HepG2 (cell line): Measurements from ENCODE around the gene TSHZ2. TPM values are rescaled to one million over a fixed set of nuclear protein-coding genes. Genes with fewer than 3 reads are reported as not detected.

Source experiments
- ATAC-seq: fragments of 200-7000 bp; cut with Tn5 transposase; 3 replicates; pipeline ENCODE4 v1.9.1; 2020; ENCODE audit warnings: mild to moderate bottlenecking, moderate library complexity
- BruUV-seq: library from RNA; stranded (reverse); fragments of 400-500 nt; replicated peaks from 2 replicates; lab custom pipeline; 2021; lab: Mats Ljungman, UMichigan
- CTCF ChIA-PET: fragments of 300-600 bp; formaldehyde crosslinking; extraction: SDS; loops from one replicate; lab custom pipeline; 2021; ENCODE audit warnings: low total read pairs, inconsistent platforms, low intra/inter-chr PET ratio; lab: Yijun Ruan, JAX
- POLR2A ChIA-PET: fragments of 350-600 bp; sonication (Branson Sonifier 250); formaldehyde crosslinking; loops from one replicate; lab custom pipeline; 2020; ENCODE audit warnings: antibody characterized with exemption, inconsistent platforms; lab: Yijun Ruan, JAX
- DNase-seq: peaks from one replicate; pipeline ENCODE4 v3.0.0-alpha.2; 2015; ENCODE audit warnings: low spot score
- FAIRE-seq: peaks from 3 replicates; lab custom pipeline; 2011; peaks lifted over from hg19 to GRCh38; lab: Jason Lieb, UNC
- H2AFZ ChIP-seq: one replicate; pipeline ENCODE4 v1.6.1; 2011; ENCODE audit warnings: low read length, inconsistent platforms
- H3K27ac ChIP-seq: fragments of 300-600 bp; 3 replicates; pipeline ENCODE4 v1.8.0; 2011; ENCODE audit warnings: mixed run types, mild to moderate bottlenecking, mixed read lengths, low read length, inconsistent platforms; ENCODE audit not compliant: insufficient read depth; ENCODE audit errors: extremely low read length
- H3K27me3 ChIP-seq, 2 experiments: fragments of 200-600 bp in 1 of 2; 2 replicates in 1 of 2; 3 replicates in 1 of 2; pipeline versions ENCODE4 v1.6.0 to v1.8.0; 2011; ENCODE audit warnings: low read length in 2 of 2, mild to moderate bottlenecking in 2 of 2, moderate library complexity in 2 of 2, inconsistent platforms in 1 of 2; ENCODE audit not compliant: insufficient read depth in 2 of 2, control insufficient read depth in 1 of 2
- H3K36me3 ChIP-seq, 2 experiments: fragments of 200-600 bp in 1 of 2; replicated peaks in 1 of 2; 2 replicates in 1 of 2; 3 replicates in 1 of 2; pipeline versions ENCODE4 v1.5.1 to v1.8.0; 2011; ENCODE audit warnings: low read length in 2 of 2, inconsistent platforms in 1 of 2; ENCODE audit not compliant: insufficient read depth in 2 of 2, control insufficient read depth in 1 of 2
- H3K4me1 ChIP-seq: 2 replicates; pipeline ENCODE4 v1.5.1; 2012; ENCODE audit warnings: low read length, inconsistent platforms; ENCODE audit not compliant: insufficient read depth
- H3K4me2 ChIP-seq: 2 replicates; pipeline ENCODE4 v1.6.0; 2011; ENCODE audit warnings: low read depth, low read length, inconsistent platforms
- H3K4me3 ChIP-seq, 3 experiments: fragments of 200-600 bp in 1 of 3; sonication (generic), shearing (Covaris generic) in 1 of 3; replicated peaks in 1 of 3; 2 replicates each; pipeline ENCODE4 v1.5.1; 2011 to 2016; ENCODE audit warnings: low read length in 3 of 3, inconsistent platforms in 2 of 3, low read depth in 2 of 3, mild to moderate bottlenecking in 2 of 3, control low read depth in 1 of 3, mixed read lengths in 1 of 3; ENCODE audit not compliant: insufficient read depth in 1 of 3
- H3K79me2 ChIP-seq: one replicate; pipeline ENCODE4 v1.6.1; 2011; ENCODE audit warnings: low read length, inconsistent platforms; ENCODE audit not compliant: insufficient read depth
- H3K9ac ChIP-seq: 2 replicates; pipeline ENCODE4 v1.6.0; 2011; ENCODE audit warnings: mild to moderate bottlenecking, low read depth, low read length, inconsistent platforms; ENCODE audit not compliant: insufficient read depth
- H3K9me3 ChIP-seq: 2 replicates; pipeline ENCODE4 v1.5.1; 2012; ENCODE audit warnings: mild to moderate bottlenecking, low read length
- H4K20me1 ChIP-seq: 2 replicates; pipeline ENCODE4 v1.6.0; 2011; ENCODE audit warnings: inconsistent platforms, mild to moderate bottlenecking, low read length, moderate library complexity; ENCODE audit not compliant: insufficient read depth
- GABPA ChIP-seq, 2 experiments: IDR thresholded peaks; 2 replicates each; pipeline ENCODE4 v1.6.1; 2011 to 2016; ENCODE audit warnings: low read depth in 2 of 2, low read length in 1 of 2, missing biosample characterization in 1 of 2, missing genetic modification characterization in 1 of 2
- KDM2A ChIP-seq: sonication (generic); formaldehyde crosslinking; IDR thresholded peaks from 2 replicates; pipeline ENCODE4 v1.4.0; 2020; ENCODE audit warnings: low read depth, missing genetic modification reagents, borderline replicate concordance
- KLF16 ChIP-seq, 2 experiments: sonication (generic) in 1 of 2; formaldehyde crosslinking in 1 of 2; IDR thresholded peaks; 2 replicates each; pipeline versions ENCODE4 v1.6.1 to v1.8.0; 2016 to 2023; ENCODE audit warnings: missing genetic modification reagents in 2 of 2, missing compliant biosample characterization in 1 of 2
- REL ChIP-seq: sonication (generic); formaldehyde crosslinking; conservative IDR thresholded peaks from 2 replicates; pipeline ENCODE4 v1.8.0; 2022; ENCODE audit warnings: mild to moderate bottlenecking, missing genetic modification reagents, moderate library complexity
- ZNF33B ChIP-seq: sonication (generic); formaldehyde crosslinking; IDR thresholded peaks from 2 replicates; pipeline ENCODE4 v1.5.1; 2020; ENCODE audit warnings: mild to moderate bottlenecking, missing genetic modification reagents
- ZNF468 ChIP-seq: sonication (generic); formaldehyde crosslinking; IDR thresholded peaks from 2 replicates; pipeline ENCODE4 v1.8.0; 2022; ENCODE audit warnings: mild to moderate bottlenecking, moderate library complexity, missing genetic modification reagents
- ZNF570 ChIP-seq: sonication (generic); formaldehyde crosslinking; IDR thresholded peaks from 2 replicates; pipeline ENCODE4 v1.4.0; 2020; ENCODE audit warnings: mild to moderate bottlenecking, missing genetic modification reagents, borderline replicate concordance
- ZNF766 ChIP-seq: sonication (generic); formaldehyde crosslinking; IDR thresholded peaks from 2 replicates; pipeline ENCODE4 v1.5.0; 2020; ENCODE audit warnings: missing genetic modification reagents, borderline replicate concordance
- WGBS: methylation state at CpG from one replicate; pipeline ENCODE4 v1.1.6; 2017; ENCODE audit warnings: low lambda C conversion rate; 5-methylcytosine and 5-hydroxymethylcytosine counted together
- in situ Hi-C: cut with HindIII; loops from 2 replicates; pipeline ENCODE4 v1.10.0; 2017; ENCODE audit warnings: low pct_unique_long_range_greater_than_20kb; ENCODE audit not compliant: extremely low pct_ligation_motif_present
- intact Hi-C: fragments of 100-400 bp; cut with micrococcal nuclease; formaldehyde crosslinking; loops from one replicate; pipeline ENCODE4 v1.10.0; 2022; ENCODE audit not compliant: unreplicated experiment
- polyA plus RNA-seq, 8 experiments: library from polyadenylated mRNA; depleted of rRNA in 3 of 8; stranded (reverse) in 7 of 8; unstranded in 1 of 8; fragments of >200 nt; fragmentation: Illumina TruSeq in 4 of 8; extraction: Trizol in 4 of 8; gene quantifications; 2 replicates each; pipeline versions ENCODE4 v1.2.1 to v1.2.3, GENCODE V29; 2011 to 2016; ENCODE audit warnings: low read depth in 4 of 8, missing spikeins in 1 of 8, mixed read lengths in 1 of 8; ENCODE audit not compliant: insufficient read depth in 1 of 8
- total RNA-seq, 5 experiments: library from RNA; depleted of rRNA; stranded (reverse); fragments of >200 nt; fragmentation: Illumina TruSeq; extraction: Trizol; gene quantifications; 2 replicates each; pipeline ENCODE4 v1.2.3, GENCODE V29; 2016; ENCODE audit warnings: low read depth in 1 of 5
- TF ChIP-seq, protein P1 (sequence below): sonication (generic); formaldehyde crosslinking; IDR thresholded peaks from 2 replicates; pipeline ENCODE4 v1.9.0; 2022; ENCODE audit warnings: missing genetic modification reagents, mild to moderate bottlenecking, borderline replicate concordance
- TF ChIP-seq, protein P2 (sequence below): sonication (generic); formaldehyde crosslinking; IDR thresholded peaks from 2 replicates; pipeline ENCODE4 v1.4.0; 2020; ENCODE audit warnings: missing genetic modification reagents, low read depth, mild to moderate bottlenecking, borderline replicate concordance
- TF ChIP-seq, protein P3 (sequence below): sonication (generic); formaldehyde crosslinking; IDR thresholded peaks from 2 replicates; pipeline ENCODE4 v1.4.0; 2020; ENCODE audit warnings: mild to moderate bottlenecking, missing genetic modification reagents
- TF ChIP-seq, protein P4 (sequence below): sonication (generic); formaldehyde crosslinking; IDR thresholded peaks from 2 replicates; pipeline ENCODE4 v1.8.0; 2022; ENCODE audit warnings: missing genetic modification reagents, mild to moderate bottlenecking, borderline replicate concordance
- TF ChIP-seq, protein P5 (sequence below): fragments of 450-650 bp; IDR thresholded peaks from 2 replicates; pipeline ENCODE4 v1.6.1; 2017; ENCODE audit warnings: mild to moderate bottlenecking

The TSHZ2 gene
- total and polyA plus RNA-seq, 2 of the 13 experiments (the other 11 are each of a cell fraction or from before 2014, with no cell fraction given), result 0.01 TPM; not detected in 1

DNA sequence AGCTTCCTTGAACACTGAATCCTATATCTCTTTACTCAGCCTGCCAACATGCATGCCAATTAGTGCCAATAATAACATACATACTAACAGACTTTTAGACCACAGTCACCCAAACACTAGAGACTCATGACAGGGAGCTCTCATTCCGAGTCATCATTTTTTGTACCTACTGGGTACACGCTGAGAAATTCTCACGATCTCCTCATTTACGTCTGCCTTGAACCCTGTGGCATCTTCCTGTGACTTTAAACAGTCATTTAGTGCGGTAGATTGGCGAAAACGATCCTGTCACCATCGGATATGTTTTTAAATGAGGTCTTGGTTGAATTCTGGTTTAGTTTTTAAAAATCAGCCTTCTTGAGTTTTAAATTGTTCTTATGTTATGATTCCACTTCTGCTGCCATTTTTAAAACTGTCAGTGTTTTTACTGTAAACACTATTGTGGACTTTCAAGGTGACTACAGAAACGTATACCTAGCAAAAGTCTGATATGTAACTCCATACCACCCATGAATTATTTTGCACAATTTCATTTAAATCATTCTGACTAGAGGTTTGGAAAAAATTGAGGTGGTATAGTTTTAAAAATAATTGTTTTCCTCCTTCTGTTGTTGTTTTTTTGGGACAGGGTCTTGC lies 275.4 kb downstream of the TSHZ2 start:
- H4K20me1 ChIP-seq, result no peaks in the 10 kb centered on the region
- no peak overlapping the region for H2AFZ ChIP-seq
- ChIA-PET POLR2A (no interaction called here), CTCF (no interaction called here)
- H3K9ac ChIP-seq, result no peak overlapping the region
- no peaks in the 10 kb centered on the region for H3K36me3 ChIP-seq
- 33% methylated on average over 9 of the region's 9 CpGs for WGBS
- BruUV-seq, result no TSS peak
- no peaks in the 10 kb centered on the region for H3K4me1 ChIP-seq
- ATAC-seq, result no peak
- no peak overlapping the region for H3K4me2 ChIP-seq
- no peak for FAIRE-seq
- H3K27ac ChIP-seq, result no peak overlapping the region
- in situ Hi-C loops (no loop called here), intact Hi-C loops (no loop called here)
- H3K9me3 ChIP-seq, result no peaks in the 10 kb centered on the region
- no peaks in the 10 kb centered on the region for H3K27me3 ChIP-seq
- DNase-seq, result no peak
- no peak overlapping the region for H3K4me3 ChIP-seq
- no peaks in the 10 kb centered on the region for H3K79me2 ChIP-seq
- TF ChIP-seq, protein P1, sequence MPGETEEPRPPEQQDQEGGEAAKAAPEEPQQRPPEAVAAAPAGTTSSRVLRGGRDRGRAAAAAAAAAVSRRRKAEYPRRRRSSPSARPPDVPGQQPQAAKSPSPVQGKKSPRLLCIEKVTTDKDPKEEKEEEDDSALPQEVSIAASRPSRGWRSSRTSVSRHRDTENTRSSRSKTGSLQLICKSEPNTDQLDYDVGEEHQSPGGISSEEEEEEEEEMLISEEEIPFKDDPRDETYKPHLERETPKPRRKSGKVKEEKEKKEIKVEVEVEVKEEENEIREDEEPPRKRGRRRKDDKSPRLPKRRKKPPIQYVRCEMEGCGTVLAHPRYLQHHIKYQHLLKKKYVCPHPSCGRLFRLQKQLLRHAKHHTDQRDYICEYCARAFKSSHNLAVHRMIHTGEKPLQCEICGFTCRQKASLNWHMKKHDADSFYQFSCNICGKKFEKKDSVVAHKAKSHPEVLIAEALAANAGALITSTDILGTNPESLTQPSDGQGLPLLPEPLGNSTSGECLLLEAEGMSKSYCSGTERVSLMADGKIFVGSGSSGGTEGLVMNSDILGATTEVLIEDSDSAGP (CRISPR knock-in tag), result no peak
- TF ChIP-seq KLF16 (CRISPR knock-in tag; IDR thresholded peaks at IDR 0.05) (no peak), KDM2A (CRISPR knock-in tag) (no peak), ZNF33B (CRISPR knock-in tag) (no peak), ZNF468 (no peak), REL (no peak), ZNF570 (CRISPR knock-in tag) (no peak), GABPA (IDR thresholded peaks at IDR 0.05; ENCODE audit: low read depth, low read length) (no peak), GABPA (CRISPR knock-in tag; IDR thresholded peaks at IDR 0.05; ENCODE audit: low read depth) (no peak), ZNF766 (CRISPR knock-in tag) (no peak)
- TF ChIP-seq, protein P2, sequence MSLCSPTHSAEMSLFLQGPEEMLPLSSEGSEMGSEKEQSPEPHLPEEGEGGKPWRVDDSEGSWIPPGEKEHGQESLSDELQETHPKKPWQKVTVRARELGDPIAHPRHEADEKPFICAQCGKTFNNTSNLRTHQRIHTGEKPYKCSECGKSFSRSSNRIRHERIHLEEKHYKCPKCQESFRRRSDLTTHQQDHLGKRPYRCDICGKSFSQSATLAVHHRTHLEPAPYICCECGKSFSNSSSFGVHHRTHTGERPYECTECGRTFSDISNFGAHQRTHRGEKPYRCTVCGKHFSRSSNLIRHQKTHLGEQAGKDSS (CRISPR knock-in tag), result no peak
- TF ChIP-seq, protein P3, sequence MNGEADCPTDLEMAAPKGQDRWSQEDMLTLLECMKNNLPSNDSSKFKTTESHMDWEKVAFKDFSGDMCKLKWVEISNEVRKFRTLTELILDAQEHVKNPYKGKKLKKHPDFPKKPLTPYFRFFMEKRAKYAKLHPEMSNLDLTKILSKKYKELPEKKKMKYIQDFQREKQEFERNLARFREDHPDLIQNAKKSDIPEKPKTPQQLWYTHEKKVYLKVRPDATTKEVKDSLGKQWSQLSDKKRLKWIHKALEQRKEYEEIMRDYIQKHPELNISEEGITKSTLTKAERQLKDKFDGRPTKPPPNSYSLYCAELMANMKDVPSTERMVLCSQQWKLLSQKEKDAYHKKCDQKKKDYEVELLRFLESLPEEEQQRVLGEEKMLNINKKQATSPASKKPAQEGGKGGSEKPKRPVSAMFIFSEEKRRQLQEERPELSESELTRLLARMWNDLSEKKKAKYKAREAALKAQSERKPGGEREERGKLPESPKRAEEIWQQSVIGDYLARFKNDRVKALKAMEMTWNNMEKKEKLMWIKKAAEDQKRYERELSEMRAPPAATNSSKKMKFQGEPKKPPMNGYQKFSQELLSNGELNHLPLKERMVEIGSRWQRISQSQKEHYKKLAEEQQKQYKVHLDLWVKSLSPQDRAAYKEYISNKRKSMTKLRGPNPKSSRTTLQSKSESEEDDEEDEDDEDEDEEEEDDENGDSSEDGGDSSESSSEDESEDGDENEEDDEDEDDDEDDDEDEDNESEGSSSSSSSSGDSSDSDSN (CRISPR knock-in tag), result no peak
- TF ChIP-seq, protein P4, sequence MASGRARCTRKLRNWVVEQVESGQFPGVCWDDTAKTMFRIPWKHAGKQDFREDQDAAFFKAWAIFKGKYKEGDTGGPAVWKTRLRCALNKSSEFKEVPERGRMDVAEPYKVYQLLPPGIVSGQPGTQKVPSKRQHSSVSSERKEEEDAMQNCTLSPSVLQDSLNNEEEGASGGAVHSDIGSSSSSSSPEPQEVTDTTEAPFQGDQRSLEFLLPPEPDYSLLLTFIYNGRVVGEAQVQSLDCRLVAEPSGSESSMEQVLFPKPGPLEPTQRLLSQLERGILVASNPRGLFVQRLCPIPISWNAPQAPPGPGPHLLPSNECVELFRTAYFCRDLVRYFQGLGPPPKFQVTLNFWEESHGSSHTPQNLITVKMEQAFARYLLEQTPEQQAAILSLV (CRISPR knock-in tag), result no peak
- TF ChIP-seq, protein P5, sequence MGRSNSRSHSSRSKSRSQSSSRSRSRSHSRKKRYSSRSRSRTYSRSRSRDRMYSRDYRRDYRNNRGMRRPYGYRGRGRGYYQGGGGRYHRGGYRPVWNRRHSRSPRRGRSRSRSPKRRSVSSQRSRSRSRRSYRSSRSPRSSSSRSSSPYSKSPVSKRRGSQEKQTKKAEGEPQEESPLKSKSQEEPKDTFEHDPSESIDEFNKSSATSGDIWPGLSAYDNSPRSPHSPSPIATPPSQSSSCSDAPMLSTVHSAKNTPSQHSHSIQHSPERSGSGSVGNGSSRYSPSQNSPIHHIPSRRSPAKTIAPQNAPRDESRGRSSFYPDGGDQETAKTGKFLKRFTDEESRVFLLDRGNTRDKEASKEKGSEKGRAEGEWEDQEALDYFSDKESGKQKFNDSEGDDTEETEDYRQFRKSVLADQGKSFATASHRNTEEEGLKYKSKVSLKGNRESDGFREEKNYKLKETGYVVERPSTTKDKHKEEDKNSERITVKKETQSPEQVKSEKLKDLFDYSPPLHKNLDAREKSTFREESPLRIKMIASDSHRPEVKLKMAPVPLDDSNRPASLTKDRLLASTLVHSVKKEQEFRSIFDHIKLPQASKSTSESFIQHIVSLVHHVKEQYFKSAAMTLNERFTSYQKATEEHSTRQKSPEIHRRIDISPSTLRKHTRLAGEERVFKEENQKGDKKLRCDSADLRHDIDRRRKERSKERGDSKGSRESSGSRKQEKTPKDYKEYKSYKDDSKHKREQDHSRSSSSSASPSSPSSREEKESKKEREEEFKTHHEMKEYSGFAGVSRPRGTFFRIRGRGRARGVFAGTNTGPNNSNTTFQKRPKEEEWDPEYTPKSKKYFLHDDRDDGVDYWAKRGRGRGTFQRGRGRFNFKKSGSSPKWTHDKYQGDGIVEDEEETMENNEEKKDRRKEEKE, result no peak
